Measurements from ENCODE around the gene WDR44.

- TF ChIP-seq POLR2A (IDR thresholded peaks at IDR 0.05; ENCODE audit: low read depth, low read length) (no peak), TAF1 (IDR thresholded peaks at IDR 0.05; ENCODE audit: borderline replicate concordance, low read depth, low read length) (no peak), POLR2AphosphoS5 (IDR thresholded peaks at IDR 0.05; ENCODE audit: low read depth, low read length) (no peak)
Measured at GRCh38 chrX:118498755-118499154, 152.8 kb downstream of the WDR44 start.

Measured in GM12892 (cell line).